Right cardiac atrium (tissue), 5 donors: ENCODE measurements around the gene DNM1. TPM values are rescaled to one million over a fixed set of nuclear protein-coding genes. Genes with fewer than 3 reads are reported as not detected.

ENCODE experiments used
- ATAC-seq, 2 donors: fragments of 200-7000 bp; cut with Tn5 transposase; one replicate each; pipeline versions ENCODE4 v1.8.0 to v1.9.1; 2020; ENCODE audit warnings: moderate library complexity in 2 of 2, mild to moderate bottlenecking in 1 of 2
- DNase-seq, 3 donors: peaks; one replicate each; pipeline ENCODE4 v3.0.0-alpha.2; 2020
- H3K27ac ChIP-seq: one replicate; pipeline ENCODE4 v1.5.1; 2013; ENCODE audit warnings: mild to moderate bottlenecking, low read length, control low read depth, moderate library complexity
- H3K27me3 ChIP-seq: one replicate; pipeline ENCODE4 v1.6.1; 2013; ENCODE audit not compliant: control insufficient read depth, insufficient read depth
- H3K4me1 ChIP-seq: one replicate; pipeline ENCODE4 v1.6.1; 2013; ENCODE audit warnings: low read length; ENCODE audit not compliant: control insufficient read depth, insufficient read depth
- H3K4me3 ChIP-seq: one replicate; pipeline ENCODE4 v1.5.1; 2013; ENCODE audit warnings: low read length, control low read depth
- H3K9me3 ChIP-seq: one replicate; pipeline ENCODE4 v1.6.1; 2013; ENCODE audit warnings: low read length; ENCODE audit not compliant: control insufficient read depth
- WGBS: extraction: QIAGEN DNeasy Blood & Tissue Kit; methylation state at CpG from one replicate; pipeline ENCODE4 v1.1.7; 2013; 5-methylcytosine and 5-hydroxymethylcytosine counted together
- intact Hi-C, 4 donors: fragments of 100-400 bp; cut with DNase I; formaldehyde crosslinking; loops; one replicate each; pipeline versions ENCODE4 v1.11.0 to v1.14.0; 2022 to 2023
- polyA plus RNA-seq: library from polyadenylated mRNA; stranded (reverse); fragments of 200-250 nt; gene quantifications from one replicate; pipeline ENCODE4 v1.2.3, GENCODE V29; 2013
- total RNA-seq, 4 donors: library from RNA; stranded (reverse); fragmentation: NEBNext Ultra II Directional; extraction: Animal tissue kit (Norgen Biotek cat#: 25700); gene quantifications; one replicate each; pipeline ENCODE4 v1.2.1, GENCODE V29; 2021
- donor health status: healthy with polysubstance abuse.
- donor health status: DM: no; HTN: yes; CAD: no.
- donor health status: DM: no; HTN: no; CAD: no.
- donor health status: DM: no; HTN: yes; CAD: no; lungs with severe emphysema.
- donor health status: DM: yes; HTN: yes; CAD: no.

Gene DNM1
- total and polyA plus RNA-seq, 5 donors = 4.4 to 7.4 (median 6.0) TPM

- no peaks in the 10 kb centered on the region for H3K9me3 ChIP-seq
- no peak overlapping the region for H3K27ac ChIP-seq
- DNase-seq (peak in 2 of 3 donors; percentile 53 to 64), ATAC-seq (no peak)
- intact Hi-C loops = no loop called here
- H3K4me1 ChIP-seq = peaks cover 9% of the 10 kb centered on the region
- no peak overlapping the region for H3K4me3 ChIP-seq
- H3K27me3 ChIP-seq = no peaks in the 10 kb centered on the region
- 96% methylated on average over 10 of the region's 10 CpGs for WGBS
Measured at GRCh38 chr9:128163523-128164306, 39.5 kb upstream of the DNM1 start.

- no peaks in the 10 kb centered on the region for H3K9me3 ChIP-seq
- H3K4me1 ChIP-seq = peaks cover 9% of the 10 kb centered on the region
- no peak overlapping the region for H3K4me3 ChIP-seq
- intact Hi-C loops = no loop called here
- no peaks in the 10 kb centered on the region for H3K27me3 ChIP-seq
- peak in 1 of 3 donors; percentile 36 for DNase-seq
- H3K27ac ChIP-seq = no peak overlapping the region
- WGBS = 58% methylated on average over 14 of the region's 14 CpGs
- ATAC-seq = no peak
Measured at GRCh38 chr9:128164307-128164885, 38.8 kb upstream of the DNM1 start.

- no peak for ATAC-seq
- Histone ChIP-seq H3K27me3 (no peaks in the 10 kb centered on the region), H3K9me3 (no peaks in the 10 kb centered on the region), H3K4me3 (no peak overlapping the region), H3K4me1 (peaks cover 9% of the 10 kb centered on the region), H3K27ac (no peak overlapping the region)
- intact Hi-C loops = no loop called here
- 96% methylated on average over 18 of the region's 18 CpGs for WGBS
- no peak for DNase-seq
Measured at GRCh38 chr9:128166169-128166568, 37.0 kb upstream of the DNM1 start.

GRCh38 chr9:128167209-128167608 lies 36.0 kb upstream of the DNM1 start:
- H3K9me3 ChIP-seq = no peaks in the 10 kb centered on the region
- 95% methylated on average over 4 of the region's 4 CpGs for WGBS
- no peak overlapping the region for H3K4me3 ChIP-seq
- ATAC-seq (no peak), DNase-seq (no peak)
- H3K27ac ChIP-seq = no peak overlapping the region
- peaks cover 7% of the 10 kb centered on the region for H3K4me1 ChIP-seq
- intact Hi-C loops = no loop called here
- no peaks in the 10 kb centered on the region for H3K27me3 ChIP-seq

GRCh38 chr9:128168731-128169308 lies 34.4 kb upstream of the DNM1 start:
- Histone ChIP-seq H3K27me3 (no peaks in the 10 kb centered on the region), H3K4me1 (peaks cover 5% of the 10 kb centered on the region), H3K27ac (no peak overlapping the region), H3K4me3 (no peak overlapping the region), H3K9me3 (no peaks in the 10 kb centered on the region)
- ATAC-seq = no peak
- DNase-seq = no peak
- 88% methylated on average over 8 of the region's 8 CpGs for WGBS
- intact Hi-C loops = no loop called here

GRCh38 chr9:128169492-128169891 lies 33.7 kb upstream of the DNM1 start:
- DNase-seq = peak in 1 of 3 donors; percentile 42
- intact Hi-C loops = no loop called here
- Histone ChIP-seq H3K4me1 (peaks cover 2% of the 10 kb centered on the region), H3K27me3 (no peaks in the 10 kb centered on the region), H3K9me3 (no peaks in the 10 kb centered on the region), H3K4me3 (no peak overlapping the region), H3K27ac (no peak overlapping the region)
- ATAC-seq = no peak
- 85% methylated on average over 8 of the region's 8 CpGs for WGBS

GRCh38 chr9:128169925-128170324 lies 33.3 kb upstream of the DNM1 start:
- no peaks in the 10 kb centered on the region for H3K9me3 ChIP-seq
- DNase-seq (no peak), ATAC-seq (no peak)
- H3K27ac ChIP-seq = no peak overlapping the region
- 92% methylated on average over 8 of the region's 8 CpGs for WGBS
- no peaks in the 10 kb centered on the region for H3K27me3 ChIP-seq
- no peaks in the 10 kb centered on the region for H3K4me1 ChIP-seq
- intact Hi-C loops = no loop called here
- no peak overlapping the region for H3K4me3 ChIP-seq

GRCh38 chr9:128174062-128174461 lies 29.1 kb upstream of the DNM1 start:
- intact Hi-C loops = no loop called here
- WGBS = 72% methylated on average over 4 of the region's 4 CpGs
- Histone ChIP-seq H3K9me3 (no peaks in the 10 kb centered on the region), H3K27ac (no peak overlapping the region), H3K4me1 (no peaks in the 10 kb centered on the region), H3K4me3 (no peak overlapping the region), H3K27me3 (no peaks in the 10 kb centered on the region)
- DNase-seq (no peak), ATAC-seq (no peak)

- intact Hi-C loops = no loop called here
- 86% methylated on average over 8 of the region's 8 CpGs for WGBS
- Histone ChIP-seq H3K27ac (no peak overlapping the region), H3K4me3 (no peak overlapping the region), H3K27me3 (no peaks in the 10 kb centered on the region), H3K4me1 (no peaks in the 10 kb centered on the region), H3K9me3 (no peaks in the 10 kb centered on the region)
- ATAC-seq (no peak), DNase-seq (peak in 1 of 3 donors; percentile 4)
Measured at GRCh38 chr9:128175102-128175563, 28.0 kb upstream of the DNM1 start.

- no peaks in the 10 kb centered on the region for H3K4me1 ChIP-seq
- no peak overlapping the region for H3K4me3 ChIP-seq
- ATAC-seq (no peak), DNase-seq (peak in 1 of 3 donors; percentile 40)
- no peak overlapping the region for H3K27ac ChIP-seq
- intact Hi-C loops = no loop called here
- WGBS = 98% methylated on average over 2 of the region's 2 CpGs
- no peaks in the 10 kb centered on the region for H3K27me3 ChIP-seq
- H3K9me3 ChIP-seq = no peaks in the 10 kb centered on the region
Measured at GRCh38 chr9:128175726-128176125, 27.5 kb upstream of the DNM1 start.

- Histone ChIP-seq H3K27ac (no peak overlapping the region), H3K27me3 (no peaks in the 10 kb centered on the region), H3K4me3 (no peak overlapping the region), H3K9me3 (no peaks in the 10 kb centered on the region), H3K4me1 (no peaks in the 10 kb centered on the region)
- ATAC-seq = no peak
- intact Hi-C loops = no loop called here
- no peak for DNase-seq
- WGBS = 99% methylated on average over 11 of the region's 11 CpGs
Measured at GRCh38 chr9:128178806-128179431, 24.3 kb upstream of the DNM1 start.
